GM12878 (cell line): ENCODE results near the gene CLNK. TPM values are rescaled to one million over a fixed set of nuclear protein-coding genes. Genes with fewer than 3 reads are reported as not detected.
A peak's percentile ranks its signal among the peaks of the same experiment; 100 is the strongest.

Source experiments
- ASH2L ChIP-seq: fragments of 300-600, 200-600 bp; sonication (generic); IDR thresholded peaks from 2 replicates; pipeline ENCODE4 v1.6.1; 2017; ENCODE audit warnings: low read depth, mild to moderate bottlenecking, borderline replicate concordance
- CBFB ChIP-seq: IDR thresholded peaks from 2 replicates; pipeline ENCODE4 v1.6.1; 2016; ENCODE audit warnings: antibody characterized with exemption, low read depth
- CEBPB ChIP-seq, 2 experiments: fragments of 150-350 bp in 1 of 2; IDR thresholded peaks; 2 replicates each; pipeline ENCODE4 v1.6.1; 2012 to 2014; ENCODE audit warnings: low read depth in 2 of 2, low read length in 2 of 2, borderline replicate concordance in 1 of 2, inconsistent platforms in 1 of 2
- CHD1 ChIP-seq: IDR thresholded peaks from 2 replicates; pipeline ENCODE4 v1.6.1; 2012; ENCODE audit warnings: low read depth, low read length, improper control_type of control experiment
- CREM ChIP-seq: IDR thresholded peaks from 2 replicates; pipeline ENCODE4 v1.6.1; 2014; ENCODE audit warnings: antibody characterized with exemption, low read depth
- EGR1 ChIP-seq, 2 experiments: IDR thresholded peaks; 1 replicate in 1 of 2; 2 replicates in 1 of 2; pipeline ENCODE4 v1.6.1; 2011 to 2012; ENCODE audit warnings: low read depth in 2 of 2, low read length in 2 of 2, borderline replicate concordance in 1 of 2, mild to moderate bottlenecking in 1 of 2, moderate library complexity in 1 of 2
- EP300 ChIP-seq, 2 experiments: fragments of 150-350 bp in 1 of 2; IDR thresholded peaks; 2 replicates each; pipeline ENCODE4 v1.6.1; 2011 to 2012; ENCODE audit warnings: low read depth in 2 of 2, low read length in 2 of 2, borderline replicate concordance in 1 of 2, improper control_type of control experiment in 1 of 2, inconsistent platforms in 1 of 2; ENCODE audit not compliant: control insufficient read depth in 1 of 2
- ESRRA ChIP-seq: IDR thresholded peaks from 2 replicates; pipeline ENCODE4 v1.6.1; 2012; ENCODE audit warnings: mild to moderate bottlenecking, low read length, improper control_type of control experiment
- HDAC2 ChIP-seq: fragments of 200-600 bp; sonication (generic); IDR thresholded peaks from 2 replicates; pipeline ENCODE4 v1.6.1; 2017
- IRF4 ChIP-seq: IDR thresholded peaks from 2 replicates; pipeline ENCODE4 v1.6.1; 2011; ENCODE audit warnings: low read depth, low read length
- KDM1A ChIP-seq: fragments of 200-600 bp; sonication (generic); IDR thresholded peaks from 2 replicates; pipeline ENCODE4 v1.6.1; 2016; ENCODE audit warnings: borderline replicate concordance
- LARP7 ChIP-seq: fragments of 450-650 bp; IDR thresholded peaks from 2 replicates; pipeline ENCODE4 v1.6.1; 2017; ENCODE audit warnings: mild to moderate bottlenecking
- NFIC ChIP-seq: IDR thresholded peaks from 2 replicates; pipeline ENCODE4 v1.6.1; 2012; ENCODE audit warnings: low read depth, mild to moderate bottlenecking, inconsistent platforms, low read length, moderate library complexity
- NRF1 ChIP-seq: conservative IDR thresholded peaks from 2 replicates; pipeline ENCODE4 v1.6.1; 2011; ENCODE audit warnings: mild to moderate bottlenecking, low read depth, low read length, improper control_type of control experiment
- POLR2AphosphoS5 ChIP-seq: IDR thresholded peaks from 2 replicates; pipeline ENCODE4 v1.6.1; 2011; ENCODE audit warnings: mild to moderate bottlenecking, low read length, inconsistent platforms
- RUNX3 ChIP-seq: IDR thresholded peaks from 2 replicates; pipeline ENCODE4 v1.6.1; 2012; ENCODE audit warnings: low read length, inconsistent platforms
- SUPT20H ChIP-seq: IDR thresholded peaks from 2 replicates; pipeline ENCODE4 v1.6.1; 2011; ENCODE audit warnings: low read depth, mild to moderate bottlenecking, low read length, moderate library complexity, borderline replicate concordance; ENCODE audit not compliant: control insufficient read depth
- SUZ12 ChIP-seq: fragments of 200-600 bp; sonication (generic); IDR thresholded peaks from one replicate; pipeline ENCODE4 v1.6.1; 2018; ENCODE audit warnings: antibody characterized with exemption, mild to moderate bottlenecking; ENCODE audit not compliant: unreplicated experiment
- TCF3 ChIP-seq: IDR thresholded peaks from 2 replicates; pipeline ENCODE4 v1.6.1; 2012; ENCODE audit warnings: low read depth, mild to moderate bottlenecking, low read length, borderline replicate concordance; ENCODE audit not compliant: insufficient read depth
- ZBED1 ChIP-seq: IDR thresholded peaks from 2 replicates; pipeline ENCODE4 v1.6.1; 2016; ENCODE audit warnings: borderline replicate concordance
- ZSCAN29 ChIP-seq: fragments of 450-650 bp; IDR thresholded peaks from 2 replicates; pipeline ENCODE4 v1.6.1; 2017; ENCODE audit warnings: mild to moderate bottlenecking, moderate library complexity
- polyA plus RNA-seq, 11 experiments: library from polyadenylated mRNA; depleted of rRNA in 4 of 11; unstranded in 6 of 11; stranded (reverse) in 5 of 11; fragments of >200 nt; fragmentation: Nextera tagmentation in 4 of 11; fragmentation: Illumina TruSeq in 1 of 11; extraction: Ambion mirVana in 4 of 11; extraction: Trizol in 1 of 11; gene quantifications; 1 replicate in 1 of 11; 2 replicates in 10 of 11; pipeline versions ENCODE4 v1.2.1 to v1.2.3, GENCODE V29; 2011 to 2016; ENCODE audit warnings: inconsistent platforms in 2 of 11, missing spikeins in 2 of 11, low read depth in 1 of 11
- total RNA-seq, 4 experiments: library from RNA; depleted of rRNA in 3 of 4; stranded (reverse); fragments of >200 nt in 3 of 4; fragmentation: Illumina TruSeq in 1 of 4; extraction: Trizol in 1 of 4; gene quantifications; 2 replicates each; pipeline versions ENCODE4 v1.2.1 to v1.2.3, GENCODE V29; 2013 to 2021
- TF ChIP-seq, protein P1 (sequence below): fragments of 450-650 bp; IDR thresholded peaks from 2 replicates; pipeline ENCODE4 v1.6.1; 2014; ENCODE audit warnings: mild to moderate bottlenecking
- TF ChIP-seq, protein P2 (sequence below): fragments of 450-650 bp; IDR thresholded peaks from 2 replicates; pipeline ENCODE4 v1.6.1; 2017; ENCODE audit warnings: borderline replicate concordance
- TF ChIP-seq, protein P3 (sequence below): fragments of 450-650 bp; conservative IDR thresholded peaks from 2 replicates; pipeline ENCODE4 v1.6.1; 2017; ENCODE audit warnings: mild to moderate bottlenecking, moderate library complexity
- TF ChIP-seq, protein P4 (sequence below): fragments of 450-650 bp; IDR thresholded peaks from 2 replicates; pipeline ENCODE4 v1.6.1; 2018; ENCODE audit warnings: borderline replicate concordance, mild to moderate bottlenecking; ENCODE audit not compliant: partially characterized antibody

CLNK gene
- total and polyA plus RNA-seq, 10 of the 15 experiments (the other 5 are each of a cell fraction or from before 2014, with no cell fraction given) = 2.1 to 14.3 (median 2.7) TPM

DNA sequence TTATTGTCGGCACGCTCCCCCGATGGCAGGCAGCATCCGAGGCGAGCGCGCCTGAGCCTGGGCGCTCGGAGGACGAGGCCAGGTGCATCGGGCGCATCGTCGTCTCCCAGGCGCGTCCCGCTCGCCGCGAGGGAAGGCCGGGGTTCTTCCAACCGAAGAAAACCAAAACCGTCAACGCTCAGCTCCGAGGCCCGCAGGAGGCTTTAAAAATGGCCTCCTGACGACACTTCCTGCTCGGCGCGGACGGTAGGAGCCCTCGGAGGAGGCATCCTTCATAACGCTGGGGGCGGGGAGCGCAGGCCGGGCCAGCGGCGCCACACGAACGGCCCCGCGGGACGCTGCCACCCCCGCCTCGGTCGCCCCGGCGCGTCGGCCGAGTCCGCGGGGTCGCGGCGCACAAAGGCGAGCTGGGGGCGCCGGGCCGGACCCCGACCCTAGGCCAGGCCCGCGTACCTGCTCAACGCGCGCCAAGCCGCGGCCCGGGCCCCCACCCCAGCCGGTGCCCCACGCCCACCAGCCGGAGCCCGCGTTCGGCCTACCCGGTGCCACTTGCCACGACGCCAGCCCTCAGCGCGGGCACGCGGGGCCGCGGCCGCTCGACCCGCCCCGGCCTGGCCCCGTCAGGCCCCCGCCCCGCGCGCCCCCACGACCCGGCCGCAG lies 227.8 kb downstream of the CLNK start (continued):
- TF ChIP-seq, protein P1, sequence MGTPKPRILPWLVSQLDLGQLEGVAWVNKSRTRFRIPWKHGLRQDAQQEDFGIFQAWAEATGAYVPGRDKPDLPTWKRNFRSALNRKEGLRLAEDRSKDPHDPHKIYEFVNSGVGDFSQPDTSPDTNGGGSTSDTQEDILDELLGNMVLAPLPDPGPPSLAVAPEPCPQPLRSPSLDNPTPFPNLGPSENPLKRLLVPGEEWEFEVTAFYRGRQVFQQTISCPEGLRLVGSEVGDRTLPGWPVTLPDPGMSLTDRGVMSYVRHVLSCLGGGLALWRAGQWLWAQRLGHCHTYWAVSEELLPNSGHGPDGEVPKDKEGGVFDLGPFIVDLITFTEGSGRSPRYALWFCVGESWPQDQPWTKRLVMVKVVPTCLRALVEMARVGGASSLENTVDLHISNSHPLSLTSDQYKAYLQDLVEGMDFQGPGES = no peak
- TF ChIP-seq IRF4 (no peak), KDM1A (no peak), TCF3 (no peak), NFIC (no peak), POLR2AphosphoS5 (no peak), RUNX3 (no peak), CEBPB (IDR thresholded peaks at IDR 0.05; ENCODE audit: borderline replicate concordance in 1 of 2, low read depth in 2 of 2, low read length in 2 of 2) (no peak), CREM (peak; percentile 42; the same call in 1 of the 2 replicates), LARP7 (peak; percentile 53), SUPT20H (no peak), CHD1 (no peak), ZBED1 (no peak), ASH2L (no peak), ZSCAN29 (no peak), EP300 (IDR thresholded peaks at IDR 0.05; ENCODE audit: borderline replicate concordance in 1 of 2, control insufficient read depth in 1 of 2, low read depth in 2 of 2, low read length in 2 of 2) (no peak), NRF1 (no peak), HDAC2 (no peak), ESRRA (no peak), CBFB (no peak), EGR1 (IDR thresholded peaks at IDR 0.05; ENCODE audit: borderline replicate concordance in 1 of 2, low read depth in 2 of 2, low read length in 2 of 2) (peak in 1 of 2 experiments; percentile 33; a peak in 1 of 3 replicates), SUZ12 (no peak)
- TF ChIP-seq, protein P2, sequence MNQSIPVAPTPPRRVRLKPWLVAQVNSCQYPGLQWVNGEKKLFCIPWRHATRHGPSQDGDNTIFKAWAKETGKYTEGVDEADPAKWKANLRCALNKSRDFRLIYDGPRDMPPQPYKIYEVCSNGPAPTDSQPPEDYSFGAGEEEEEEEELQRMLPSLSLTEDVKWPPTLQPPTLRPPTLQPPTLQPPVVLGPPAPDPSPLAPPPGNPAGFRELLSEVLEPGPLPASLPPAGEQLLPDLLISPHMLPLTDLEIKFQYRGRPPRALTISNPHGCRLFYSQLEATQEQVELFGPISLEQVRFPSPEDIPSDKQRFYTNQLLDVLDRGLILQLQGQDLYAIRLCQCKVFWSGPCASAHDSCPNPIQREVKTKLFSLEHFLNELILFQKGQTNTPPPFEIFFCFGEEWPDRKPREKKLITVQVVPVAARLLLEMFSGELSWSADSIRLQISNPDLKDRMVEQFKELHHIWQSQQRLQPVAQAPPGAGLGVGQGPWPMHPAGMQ = no peak
- TF ChIP-seq, protein P3, sequence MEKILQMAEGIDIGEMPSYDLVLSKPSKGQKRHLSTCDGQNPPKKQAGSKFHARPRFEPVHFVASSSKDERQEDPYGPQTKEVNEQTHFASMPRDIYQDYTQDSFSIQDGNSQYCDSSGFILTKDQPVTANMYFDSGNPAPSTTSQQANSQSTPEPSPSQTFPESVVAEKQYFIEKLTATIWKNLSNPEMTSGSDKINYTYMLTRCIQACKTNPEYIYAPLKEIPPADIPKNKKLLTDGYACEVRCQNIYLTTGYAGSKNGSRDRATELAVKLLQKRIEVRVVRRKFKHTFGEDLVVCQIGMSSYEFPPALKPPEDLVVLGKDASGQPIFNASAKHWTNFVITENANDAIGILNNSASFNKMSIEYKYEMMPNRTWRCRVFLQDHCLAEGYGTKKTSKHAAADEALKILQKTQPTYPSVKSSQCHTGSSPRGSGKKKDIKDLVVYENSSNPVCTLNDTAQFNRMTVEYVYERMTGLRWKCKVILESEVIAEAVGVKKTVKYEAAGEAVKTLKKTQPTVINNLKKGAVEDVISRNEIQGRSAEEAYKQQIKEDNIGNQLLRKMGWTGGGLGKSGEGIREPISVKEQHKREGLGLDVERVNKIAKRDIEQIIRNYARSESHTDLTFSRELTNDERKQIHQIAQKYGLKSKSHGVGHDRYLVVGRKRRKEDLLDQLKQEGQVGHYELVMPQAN = peak; percentile 73
- TF ChIP-seq, protein P4, sequence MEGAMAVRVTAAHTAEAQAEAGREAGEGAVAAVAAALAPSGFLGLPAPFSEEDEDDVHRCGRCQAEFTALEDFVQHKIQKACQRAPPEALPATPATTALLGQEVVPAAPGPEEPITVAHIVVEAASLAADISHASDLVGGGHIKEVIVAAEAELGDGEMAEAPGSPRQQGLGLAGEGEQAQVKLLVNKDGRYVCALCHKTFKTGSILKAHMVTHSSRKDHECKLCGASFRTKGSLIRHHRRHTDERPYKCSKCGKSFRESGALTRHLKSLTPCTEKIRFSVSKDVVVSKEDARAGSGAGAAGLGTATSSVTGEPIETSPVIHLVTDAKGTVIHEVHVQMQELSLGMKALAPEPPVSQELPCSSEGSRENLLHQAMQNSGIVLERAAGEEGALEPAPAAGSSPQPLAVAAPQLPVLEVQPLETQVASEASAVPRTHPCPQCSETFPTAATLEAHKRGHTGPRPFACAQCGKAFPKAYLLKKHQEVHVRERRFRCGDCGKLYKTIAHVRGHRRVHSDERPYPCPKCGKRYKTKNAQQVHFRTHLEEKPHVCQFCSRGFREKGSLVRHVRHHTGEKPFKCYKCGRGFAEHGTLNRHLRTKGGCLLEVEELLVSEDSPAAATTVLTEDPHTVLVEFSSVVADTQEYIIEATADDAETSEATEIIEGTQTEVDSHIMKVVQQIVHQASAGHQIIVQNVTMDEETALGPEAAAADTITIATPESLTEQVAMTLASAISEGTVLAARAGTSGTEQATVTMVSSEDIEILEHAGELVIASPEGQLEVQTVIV = no peak
